ENCODE measurements around the gene MRRF.

DNA sequence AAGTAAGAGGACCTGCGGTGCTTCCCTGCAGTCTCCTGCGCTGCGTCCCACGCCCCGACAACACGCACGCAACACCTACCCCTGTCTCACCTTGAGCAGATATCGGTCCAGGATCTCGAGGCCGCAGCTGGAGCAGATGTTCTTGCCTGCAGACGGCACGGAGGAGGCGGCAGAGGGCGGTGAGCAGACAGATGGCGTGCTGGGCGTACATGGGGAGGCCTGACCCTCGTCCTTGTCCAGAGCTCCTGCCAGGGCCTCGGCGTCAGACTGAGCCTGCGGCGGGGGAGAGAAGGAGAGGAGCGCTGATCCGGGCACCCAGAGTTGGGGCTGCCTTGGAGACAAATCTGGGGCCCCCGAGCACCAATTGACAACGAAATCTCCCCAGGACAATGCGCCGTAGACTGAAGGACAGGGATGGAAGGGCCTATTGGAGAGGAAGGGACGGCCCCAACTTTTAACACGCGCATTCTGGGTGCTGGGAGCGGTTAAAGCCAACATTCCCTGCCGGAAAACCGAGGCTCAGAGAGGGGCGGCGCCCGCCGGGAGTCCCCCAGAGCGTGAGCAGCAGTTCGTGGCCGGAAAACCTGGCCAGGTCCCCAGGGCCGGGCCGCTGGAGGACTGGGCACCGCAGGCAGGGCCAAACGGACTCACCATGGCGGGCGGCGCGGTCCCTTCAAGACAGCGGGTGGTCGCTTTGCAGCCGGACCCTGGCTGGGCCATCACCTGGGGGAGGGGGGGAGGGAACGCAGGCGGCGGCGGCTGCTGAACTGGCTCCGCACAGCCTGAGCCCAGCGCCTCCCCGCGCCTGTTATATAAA lies 37.7 kb upstream of the MRRF start:
- TF ChIP-seq CTCF (IDR thresholded peaks at IDR 0.05) (no peak), POLR2AphosphoS5 (IDR thresholded peaks at IDR 0.05) (no peak)
